ENCODE measurements around the gene ATP7B. TPM values are rescaled to one million over a fixed set of nuclear protein-coding genes. Genes with fewer than 3 reads are reported as not detected.
A peak's percentile ranks its signal among the peaks of the same experiment; 100 is the strongest.

Gene ATP7B
- total RNA-seq, 2 donors from 2014 or later, result 20.4 to 29.2 TPM

- no peaks in the 10 kb centered on the region for H3K27me3 ChIP-seq (ENCODE audit: control insufficient read depth, insufficient read depth, low read length, poor library complexity, severe bottlenecking)
- H3K27me3 Mint-ChIP-seq (ENCODE audit: insufficient read depth), result no peaks in the 10 kb centered on the region
- peak overlapping the region; percentile 27 for H3K4me3 ChIP-seq (ENCODE audit: low read length)
- no peak for DNase-seq
- no peak overlapping the region for H3K27ac Mint-ChIP-seq
- H3K27ac ChIP-seq (ENCODE audit: low read depth, low read length), result no peak overlapping the region
- peaks cover 46% of the 10 kb centered on the region for H3K9me3 Mint-ChIP-seq
- WGBS, 2 experiments (ENCODE audit: insufficient coverage in 1 of 2, insufficient read length in 1 of 2), result 88 to 100% methylated on average over 1 to 4 of the region's 4 CpGs
- no peak overlapping the region for H3K4me3 Mint-ChIP-seq
- H3K4me1 ChIP-seq (ENCODE audit: control insufficient read depth, insufficient read depth, low read length), result no peaks in the 10 kb centered on the region
- no peak overlapping the region for H3K9ac ChIP-seq (ENCODE audit: extremely low read depth, low read length, poor library complexity, severe bottlenecking)
- H3K4me1 Mint-ChIP-seq, result no peaks in the 10 kb centered on the region
- peaks cover 69% of the 10 kb centered on the region for H3K36me3 Mint-ChIP-seq (ENCODE audit: low read depth)
- TF ChIP-seq, protein P1, sequence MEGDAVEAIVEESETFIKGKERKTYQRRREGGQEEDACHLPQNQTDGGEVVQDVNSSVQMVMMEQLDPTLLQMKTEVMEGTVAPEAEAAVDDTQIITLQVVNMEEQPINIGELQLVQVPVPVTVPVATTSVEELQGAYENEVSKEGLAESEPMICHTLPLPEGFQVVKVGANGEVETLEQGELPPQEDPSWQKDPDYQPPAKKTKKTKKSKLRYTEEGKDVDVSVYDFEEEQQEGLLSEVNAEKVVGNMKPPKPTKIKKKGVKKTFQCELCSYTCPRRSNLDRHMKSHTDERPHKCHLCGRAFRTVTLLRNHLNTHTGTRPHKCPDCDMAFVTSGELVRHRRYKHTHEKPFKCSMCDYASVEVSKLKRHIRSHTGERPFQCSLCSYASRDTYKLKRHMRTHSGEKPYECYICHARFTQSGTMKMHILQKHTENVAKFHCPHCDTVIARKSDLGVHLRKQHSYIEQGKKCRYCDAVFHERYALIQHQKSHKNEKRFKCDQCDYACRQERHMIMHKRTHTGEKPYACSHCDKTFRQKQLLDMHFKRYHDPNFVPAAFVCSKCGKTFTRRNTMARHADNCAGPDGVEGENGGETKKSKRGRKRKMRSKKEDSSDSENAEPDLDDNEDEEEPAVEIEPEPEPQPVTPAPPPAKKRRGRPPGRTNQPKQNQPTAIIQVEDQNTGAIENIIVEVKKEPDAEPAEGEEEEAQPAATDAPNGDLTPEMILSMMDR (conservative IDR thresholded peaks at IDR 0.05), result no peak
- peaks cover 66% of the 10 kb centered on the region for H3K36me3 ChIP-seq (ENCODE audit: control insufficient read depth, insufficient read depth, low read length)
- H3K9me3 ChIP-seq (ENCODE audit: control insufficient read depth, low read length), result peaks cover 63% of the 10 kb centered on the region
Observed at GRCh38 chr13:52029569-52029968, 18.3 kb upstream of the ATP7B start.

- no peaks in the 10 kb centered on the region for H3K4me1 ChIP-seq (ENCODE audit: control insufficient read depth, insufficient read depth, low read length)
- no peak overlapping the region for H3K27ac ChIP-seq (ENCODE audit: low read depth, low read length)
- H3K4me3 ChIP-seq (ENCODE audit: low read length), result no peak overlapping the region
- no peak overlapping the region for H3K4me3 Mint-ChIP-seq
- H3K9me3 Mint-ChIP-seq, result peaks cover 46% of the 10 kb centered on the region
- TF ChIP-seq, protein P1 (conservative IDR thresholded peaks at IDR 0.05), result no peak
- H3K36me3 ChIP-seq (ENCODE audit: control insufficient read depth, insufficient read depth, low read length), result peaks cover 82% of the 10 kb centered on the region
- no peaks in the 10 kb centered on the region for H3K4me1 Mint-ChIP-seq
- H3K27me3 Mint-ChIP-seq (ENCODE audit: insufficient read depth), result no peaks in the 10 kb centered on the region
- no peaks in the 10 kb centered on the region for H3K27me3 ChIP-seq (ENCODE audit: control insufficient read depth, insufficient read depth, low read length, poor library complexity, severe bottlenecking)
- no peak for DNase-seq
- no peak overlapping the region for H3K9ac ChIP-seq (ENCODE audit: extremely low read depth, low read length, poor library complexity, severe bottlenecking)
- 100% methylated on average over 1 of the region's 1 CpG for WGBS, 2 experiments (ENCODE audit: insufficient coverage in 1 of 2, insufficient read length in 1 of 2)
- peaks cover 81% of the 10 kb centered on the region for H3K36me3 Mint-ChIP-seq (ENCODE audit: low read depth)
- H3K27ac Mint-ChIP-seq, result no peak overlapping the region
- H3K9me3 ChIP-seq (ENCODE audit: control insufficient read depth, low read length), result peaks cover 72% of the 10 kb centered on the region
Observed at GRCh38 chr13:52027832-52028231, 16.6 kb upstream of the ATP7B start.

GRCh38 chr13:52026246-52026626 is 15.0 kb upstream of the ATP7B start:
- Histone ChIP-seq H3K36me3 (ENCODE audit: control insufficient read depth, insufficient read depth, low read length) (peaks cover 86% of the 10 kb centered on the region), H3K27ac (ENCODE audit: low read depth, low read length) (no peak overlapping the region), H3K4me1 (ENCODE audit: control insufficient read depth, insufficient read depth, low read length) (no peaks in the 10 kb centered on the region), H3K9ac (ENCODE audit: extremely low read depth, low read length, poor library complexity, severe bottlenecking) (no peak overlapping the region), H3K27me3 (ENCODE audit: control insufficient read depth, insufficient read depth, low read length, poor library complexity, severe bottlenecking) (no peaks in the 10 kb centered on the region), H3K9me3 (ENCODE audit: control insufficient read depth, low read length) (peaks cover 72% of the 10 kb centered on the region), H3K4me3 (ENCODE audit: low read length) (no peak overlapping the region)
- no peaks in the 10 kb centered on the region for H3K27me3 Mint-ChIP-seq (ENCODE audit: insufficient read depth)
- no peak overlapping the region for H3K27ac Mint-ChIP-seq
- H3K4me1 Mint-ChIP-seq, result no peaks in the 10 kb centered on the region
- no peak overlapping the region for H3K4me3 Mint-ChIP-seq
- 94 to 97% methylated on average over 3 of the region's 3 CpGs for WGBS, 2 experiments (ENCODE audit: insufficient coverage in 1 of 2, insufficient read length in 1 of 2)
- peaks cover 82% of the 10 kb centered on the region for H3K36me3 Mint-ChIP-seq (ENCODE audit: low read depth)
- peaks cover 46% of the 10 kb centered on the region for H3K9me3 Mint-ChIP-seq
- DNase-seq, result peak; percentile 54
- TF ChIP-seq, protein P1 (conservative IDR thresholded peaks at IDR 0.05), result peak; percentile 51
